HepG2 (cell line): ENCODE data around the gene ALDH3B1. TPM values are rescaled to one million over a fixed set of nuclear protein-coding genes. Genes with fewer than 3 reads are reported as not detected.

Source experiments
- ESRRA ChIP-seq: sonication (generic); formaldehyde crosslinking; IDR thresholded peaks from 2 replicates; pipeline ENCODE4 v1.5.1; 2020; ENCODE audit warnings: mild to moderate bottlenecking, low read depth, missing genetic modification reagents
- HNF4A ChIP-seq: sonication (generic); formaldehyde crosslinking; IDR thresholded peaks from 2 replicates; pipeline ENCODE4 v1.4.0; 2020; ENCODE audit warnings: missing genetic modification reagents
- JARID2 ChIP-seq: sonication (generic); formaldehyde crosslinking; IDR thresholded peaks from 2 replicates; pipeline ENCODE4 v1.8.1; 2023; ENCODE audit warnings: missing genetic modification reagents, inconsistent platforms; ENCODE audit not compliant: insufficient replicate concordance
- MED13 ChIP-seq: sonication (generic); formaldehyde crosslinking; IDR thresholded peaks from 2 replicates; pipeline ENCODE4 v1.5.0; 2020; ENCODE audit warnings: missing genetic modification reagents
- MIER2 ChIP-seq: IDR thresholded peaks from 2 replicates; pipeline ENCODE4 v1.6.1; 2016; ENCODE audit warnings: missing biosample characterization, missing genetic modification reagents
- MYC ChIP-seq: sonication (generic); formaldehyde crosslinking; IDR thresholded peaks from 2 replicates; pipeline ENCODE4 v1.9.0; 2021; ENCODE audit warnings: missing genetic modification reagents, borderline replicate concordance
- NCOA2 ChIP-seq: sonication (generic); formaldehyde crosslinking; IDR thresholded peaks from 2 replicates; pipeline ENCODE4 v1.8.0; 2022; ENCODE audit warnings: inconsistent platforms
- NFYC ChIP-seq: IDR thresholded peaks from 2 replicates; pipeline ENCODE4 v1.6.1; 2016; ENCODE audit warnings: missing genetic modification reagents, missing compliant biosample characterization
- POGZ ChIP-seq: sonication (generic); formaldehyde crosslinking; IDR thresholded peaks from 2 replicates; pipeline ENCODE4 v1.4.0; 2020; ENCODE audit warnings: mild to moderate bottlenecking, missing genetic modification reagents
- SYNCRIP ChIP-seq: fragments of 200-400 bp; formaldehyde crosslinking; IDR thresholded peaks from 2 replicates; pipeline ENCODE4 v1.6.1; 2018; ENCODE audit warnings: mild to moderate bottlenecking, low read depth, low read length; ENCODE audit not compliant: insufficient read depth
- TBX2 ChIP-seq: sonication (generic); formaldehyde crosslinking; IDR thresholded peaks from 2 replicates; pipeline ENCODE4 v1.5.0; 2020; ENCODE audit warnings: missing genetic modification reagents, mild to moderate bottlenecking, borderline replicate concordance
- TEAD3 ChIP-seq: optimal IDR thresholded peaks from 2 replicates; pipeline ENCODE3; 2016; ENCODE audit warnings: borderline replicate concordance
- U2AF1 ChIP-seq: fragments of 200-400 bp; formaldehyde crosslinking; optimal IDR thresholded peaks from 2 replicates; pipeline ENCODE3; 2017; ENCODE audit warnings: mild to moderate bottlenecking, low read depth, low read length
- ZKSCAN8 ChIP-seq: IDR thresholded peaks from 2 replicates; pipeline ENCODE4 v1.6.1; 2016; ENCODE audit warnings: borderline replicate concordance, missing genetic modification reagents, missing compliant biosample characterization
- ZNF10 ChIP-seq: sonication (generic); formaldehyde crosslinking; IDR thresholded peaks from 2 replicates; pipeline ENCODE4 v1.4.0; 2020; ENCODE audit warnings: mild to moderate bottlenecking, low read depth, missing genetic modification reagents, borderline replicate concordance
- ZNF17 ChIP-seq: sonication (generic); formaldehyde crosslinking; IDR thresholded peaks from 2 replicates; pipeline ENCODE4 v1.5.0; 2020; ENCODE audit warnings: mild to moderate bottlenecking, missing genetic modification reagents
- ZNF572 ChIP-seq: sonication (generic); formaldehyde crosslinking; IDR thresholded peaks from 2 replicates; pipeline ENCODE4 v1.5.1; 2020; ENCODE audit warnings: mild to moderate bottlenecking, missing genetic modification reagents
- polyA plus RNA-seq, 8 experiments: library from polyadenylated mRNA; depleted of rRNA in 3 of 8; stranded (reverse) in 7 of 8; unstranded in 1 of 8; fragments of >200 nt; fragmentation: Illumina TruSeq in 4 of 8; extraction: Trizol in 4 of 8; gene quantifications; 2 replicates each; pipeline versions ENCODE4 v1.2.1 to v1.2.3, GENCODE V29; 2011 to 2016; ENCODE audit warnings: low read depth in 4 of 8, missing spikeins in 1 of 8, mixed read lengths in 1 of 8; ENCODE audit not compliant: insufficient read depth in 1 of 8
- total RNA-seq, 5 experiments: library from RNA; depleted of rRNA; stranded (reverse); fragments of >200 nt; fragmentation: Illumina TruSeq; extraction: Trizol; gene quantifications; 2 replicates each; pipeline ENCODE4 v1.2.3, GENCODE V29; 2016; ENCODE audit warnings: low read depth in 1 of 5
- TF ChIP-seq, protein P1 (sequence below): sonication (generic); formaldehyde crosslinking; IDR thresholded peaks from 2 replicates; pipeline ENCODE4 v1.8.0; 2023; ENCODE audit warnings: mild to moderate bottlenecking, missing genetic modification reagents
- TF ChIP-seq, protein P2 (sequence below): sonication (generic); formaldehyde crosslinking; IDR thresholded peaks from 2 replicates; pipeline ENCODE4 v1.5.1; 2020; ENCODE audit warnings: mild to moderate bottlenecking, missing genetic modification reagents, moderate library complexity
- TF ChIP-seq, protein P3 (sequence below): sonication (generic); formaldehyde crosslinking; IDR thresholded peaks from 2 replicates; pipeline ENCODE4 v1.5.0; 2020; ENCODE audit warnings: mild to moderate bottlenecking, missing genetic modification reagents, borderline replicate concordance
- TF ChIP-seq, protein P4 (sequence below): sonication (generic); formaldehyde crosslinking; IDR thresholded peaks from 2 replicates; pipeline ENCODE4 v1.5.1; 2020; ENCODE audit warnings: missing genetic modification reagents, mild to moderate bottlenecking, borderline replicate concordance

Gene ALDH3B1
- total and polyA plus RNA-seq, 2 of the 13 experiments (the other 11 are each of a cell fraction or from before 2014, with no cell fraction given): 4.0 to 6.7 TPM

DNA sequence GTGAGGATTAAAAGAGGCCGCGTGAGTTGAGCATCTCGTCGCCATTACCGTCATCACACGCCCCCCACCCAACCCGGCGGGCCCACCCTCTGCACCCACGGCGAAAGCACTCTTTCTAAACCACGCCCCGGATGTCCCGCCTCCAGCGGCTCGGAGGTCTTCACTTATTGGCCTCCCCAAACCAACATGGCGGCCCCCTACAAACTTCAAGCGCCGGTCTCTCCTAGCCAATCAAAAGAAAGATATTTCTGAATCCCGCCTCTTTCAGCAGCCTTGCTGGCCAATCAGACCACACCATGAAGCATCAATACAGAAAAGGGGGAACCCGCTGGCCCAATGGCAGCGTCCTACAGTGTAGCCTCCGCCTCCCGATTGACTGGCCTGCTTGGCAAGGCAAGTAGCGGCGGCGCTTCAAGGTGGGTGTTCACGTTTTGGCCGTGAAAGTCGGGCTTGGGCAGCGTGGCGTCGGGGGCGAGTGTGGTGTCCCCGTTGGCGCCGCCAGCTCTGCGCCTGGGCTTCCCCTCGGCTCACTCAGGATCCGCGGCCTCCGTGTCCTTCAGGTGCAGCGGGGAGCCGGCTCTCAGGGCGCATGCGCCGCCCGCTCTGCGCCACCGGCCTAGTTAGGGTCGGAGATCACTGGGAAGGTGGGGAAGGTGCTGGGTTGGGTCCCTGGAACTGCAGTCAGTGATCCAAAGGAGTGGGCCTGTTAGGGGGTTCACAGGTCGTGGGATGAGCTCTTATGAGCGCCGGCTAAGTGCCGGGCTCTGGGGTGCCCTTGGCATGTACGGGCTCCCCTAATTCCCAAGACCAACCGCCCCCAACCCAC is 20.4 kb downstream of the ALDH3B1 start, which contains the start of gene NDUFS8 (continued):
- TF ChIP-seq TBX2 (CRISPR knock-in tag) (peak; percentile 60; the same call in 1 of the 2 replicates), ZNF572 (CRISPR knock-in tag) (no peak), ZKSCAN8 (CRISPR knock-in tag) (peak; percentile 54; the same call in 1 of the 2 replicates), HNF4A (CRISPR knock-in tag) (peak; percentile 36), MIER2 (CRISPR knock-in tag) (no peak), MYC (CRISPR knock-in tag) (0 out of 2 replicates have a peak, but pooled peaks have one; percentile 12), JARID2 (CRISPR knock-in tag) (peak; percentile 81), NFYC (CRISPR knock-in tag) (peak; percentile 95), SYNCRIP (no peak), POGZ (CRISPR knock-in tag) (peak; percentile 31; the same call in 1 of the 2 replicates), MED13 (CRISPR knock-in tag) (0 out of 2 replicates have a peak, but pooled peaks have one; percentile 37), ESRRA (peak; percentile 79), NCOA2 (CRISPR knock-in tag) (peak; percentile 41; the same call in 1 of the 2 replicates), ZNF17 (CRISPR knock-in tag) (0 out of 2 replicates have a peak, but pooled peaks have one; percentile 65), TEAD3 (peak; percentile 41), U2AF1 (peak; percentile 62), ZNF10 (CRISPR knock-in tag) (no peak)
- TF ChIP-seq, protein P1, sequence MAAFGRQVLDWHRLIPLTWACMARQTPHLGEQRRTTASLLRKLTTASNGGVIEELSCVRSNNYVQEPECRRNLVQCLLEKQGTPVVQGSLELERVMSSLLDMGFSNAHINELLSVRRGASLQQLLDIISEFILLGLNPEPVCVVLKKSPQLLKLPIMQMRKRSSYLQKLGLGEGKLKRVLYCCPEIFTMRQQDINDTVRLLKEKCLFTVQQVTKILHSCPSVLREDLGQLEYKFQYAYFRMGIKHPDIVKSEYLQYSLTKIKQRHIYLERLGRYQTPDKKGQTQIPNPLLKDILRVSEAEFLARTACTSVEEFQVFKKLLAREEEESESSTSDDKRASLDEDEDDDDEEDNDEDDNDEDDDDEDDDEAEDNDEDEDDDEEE: no peak
- TF ChIP-seq, protein P2, sequence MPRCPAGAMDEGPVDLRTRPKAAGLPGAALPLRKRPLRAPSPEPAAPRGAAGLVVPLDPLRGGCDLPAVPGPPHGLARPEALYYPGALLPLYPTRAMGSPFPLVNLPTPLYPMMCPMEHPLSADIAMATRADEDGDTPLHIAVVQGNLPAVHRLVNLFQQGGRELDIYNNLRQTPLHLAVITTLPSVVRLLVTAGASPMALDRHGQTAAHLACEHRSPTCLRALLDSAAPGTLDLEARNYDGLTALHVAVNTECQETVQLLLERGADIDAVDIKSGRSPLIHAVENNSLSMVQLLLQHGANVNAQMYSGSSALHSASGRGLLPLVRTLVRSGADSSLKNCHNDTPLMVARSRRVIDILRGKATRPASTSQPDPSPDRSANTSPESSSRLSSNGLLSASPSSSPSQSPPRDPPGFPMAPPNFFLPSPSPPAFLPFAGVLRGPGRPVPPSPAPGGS (CRISPR knock-in tag): peak; percentile 81
- TF ChIP-seq, protein P3, sequence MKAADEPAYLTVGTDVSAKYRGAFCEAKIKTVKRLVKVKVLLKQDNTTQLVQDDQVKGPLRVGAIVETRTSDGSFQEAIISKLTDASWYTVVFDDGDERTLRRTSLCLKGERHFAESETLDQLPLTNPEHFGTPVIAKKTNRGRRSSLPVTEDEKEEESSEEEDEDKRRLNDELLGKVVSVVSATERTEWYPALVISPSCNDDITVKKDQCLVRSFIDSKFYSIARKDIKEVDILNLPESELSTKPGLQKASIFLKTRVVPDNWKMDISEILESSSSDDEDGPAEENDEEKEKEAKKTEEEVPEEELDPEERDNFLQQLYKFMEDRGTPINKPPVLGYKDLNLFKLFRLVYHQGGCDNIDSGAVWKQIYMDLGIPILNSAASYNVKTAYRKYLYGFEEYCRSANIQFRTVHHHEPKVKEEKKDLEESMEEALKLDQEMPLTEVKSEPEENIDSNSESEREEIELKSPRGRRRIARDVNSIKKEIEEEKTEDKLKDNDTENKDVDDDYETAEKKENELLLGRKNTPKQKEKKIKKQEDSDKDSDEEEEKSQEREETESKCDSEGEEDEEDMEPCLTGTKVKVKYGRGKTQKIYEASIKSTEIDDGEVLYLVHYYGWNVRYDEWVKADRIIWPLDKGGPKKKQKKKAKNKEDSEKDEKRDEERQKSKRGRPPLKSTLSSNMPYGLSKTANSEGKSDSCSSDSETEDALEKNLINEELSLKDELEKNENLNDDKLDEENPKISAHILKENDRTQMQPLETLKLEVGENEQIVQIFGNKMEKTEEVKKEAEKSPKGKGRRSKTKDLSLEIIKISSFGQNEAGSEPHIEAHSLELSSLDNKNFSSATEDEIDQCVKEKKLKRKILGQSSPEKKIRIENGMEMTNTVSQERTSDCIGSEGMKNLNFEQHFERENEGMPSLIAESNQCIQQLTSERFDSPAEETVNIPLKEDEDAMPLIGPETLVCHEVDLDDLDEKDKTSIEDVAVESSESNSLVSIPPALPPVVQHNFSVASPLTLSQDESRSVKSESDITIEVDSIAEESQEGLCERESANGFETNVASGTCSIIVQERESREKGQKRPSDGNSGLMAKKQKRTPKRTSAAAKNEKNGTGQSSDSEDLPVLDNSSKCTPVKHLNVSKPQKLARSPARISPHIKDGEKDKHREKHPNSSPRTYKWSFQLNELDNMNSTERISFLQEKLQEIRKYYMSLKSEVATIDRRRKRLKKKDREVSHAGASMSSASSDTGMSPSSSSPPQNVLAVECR (CRISPR knock-in tag): peak; percentile 84
- TF ChIP-seq, protein P4, sequence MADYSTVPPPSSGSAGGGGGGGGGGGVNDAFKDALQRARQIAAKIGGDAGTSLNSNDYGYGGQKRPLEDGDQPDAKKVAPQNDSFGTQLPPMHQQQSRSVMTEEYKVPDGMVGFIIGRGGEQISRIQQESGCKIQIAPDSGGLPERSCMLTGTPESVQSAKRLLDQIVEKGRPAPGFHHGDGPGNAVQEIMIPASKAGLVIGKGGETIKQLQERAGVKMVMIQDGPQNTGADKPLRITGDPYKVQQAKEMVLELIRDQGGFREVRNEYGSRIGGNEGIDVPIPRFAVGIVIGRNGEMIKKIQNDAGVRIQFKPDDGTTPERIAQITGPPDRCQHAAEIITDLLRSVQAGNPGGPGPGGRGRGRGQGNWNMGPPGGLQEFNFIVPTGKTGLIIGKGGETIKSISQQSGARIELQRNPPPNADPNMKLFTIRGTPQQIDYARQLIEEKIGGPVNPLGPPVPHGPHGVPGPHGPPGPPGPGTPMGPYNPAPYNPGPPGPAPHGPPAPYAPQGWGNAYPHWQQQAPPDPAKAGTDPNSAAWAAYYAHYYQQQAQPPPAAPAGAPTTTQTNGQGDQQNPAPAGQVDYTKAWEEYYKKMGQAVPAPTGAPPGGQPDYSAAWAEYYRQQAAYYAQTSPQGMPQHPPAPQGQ (CRISPR knock-in tag): no peak
